Ishikawa (cell line): ENCODE data around the gene RBPMS2.

Experiments used
- EGR1 ChIP-seq: IDR thresholded peaks from 2 replicates; pipeline ENCODE4 v1.6.1; 2012
- EP300 ChIP-seq: IDR thresholded peaks from 2 replicates; pipeline ENCODE4 v1.6.1; 2012; ENCODE audit warnings: borderline replicate concordance
- NFIC ChIP-seq: IDR thresholded peaks from 2 replicates; pipeline ENCODE4 v1.6.1; 2012
- RAD21 ChIP-seq: IDR thresholded peaks from 2 replicates; pipeline ENCODE4 v1.6.1; 2012; ENCODE audit warnings: low read depth
- TAF1 ChIP-seq: IDR thresholded peaks from 2 replicates; pipeline ENCODE4 v1.6.1; 2012; ENCODE audit warnings: low read depth, mild to moderate bottlenecking
- TEAD4 ChIP-seq: IDR thresholded peaks from 2 replicates; pipeline ENCODE4 v1.6.1; 2012
- YY1 ChIP-seq: IDR thresholded peaks from 2 replicates; pipeline ENCODE4 v1.6.1; 2012; ENCODE audit warnings: low read depth
- ZBTB7A ChIP-seq: IDR thresholded peaks from 2 replicates; pipeline ENCODE4 v1.6.1; 2012; ENCODE audit warnings: low read depth
- TF ChIP-seq, protein P1 (sequence below): IDR thresholded peaks from 2 replicates; pipeline ENCODE4 v1.6.1; 2012

DNA sequence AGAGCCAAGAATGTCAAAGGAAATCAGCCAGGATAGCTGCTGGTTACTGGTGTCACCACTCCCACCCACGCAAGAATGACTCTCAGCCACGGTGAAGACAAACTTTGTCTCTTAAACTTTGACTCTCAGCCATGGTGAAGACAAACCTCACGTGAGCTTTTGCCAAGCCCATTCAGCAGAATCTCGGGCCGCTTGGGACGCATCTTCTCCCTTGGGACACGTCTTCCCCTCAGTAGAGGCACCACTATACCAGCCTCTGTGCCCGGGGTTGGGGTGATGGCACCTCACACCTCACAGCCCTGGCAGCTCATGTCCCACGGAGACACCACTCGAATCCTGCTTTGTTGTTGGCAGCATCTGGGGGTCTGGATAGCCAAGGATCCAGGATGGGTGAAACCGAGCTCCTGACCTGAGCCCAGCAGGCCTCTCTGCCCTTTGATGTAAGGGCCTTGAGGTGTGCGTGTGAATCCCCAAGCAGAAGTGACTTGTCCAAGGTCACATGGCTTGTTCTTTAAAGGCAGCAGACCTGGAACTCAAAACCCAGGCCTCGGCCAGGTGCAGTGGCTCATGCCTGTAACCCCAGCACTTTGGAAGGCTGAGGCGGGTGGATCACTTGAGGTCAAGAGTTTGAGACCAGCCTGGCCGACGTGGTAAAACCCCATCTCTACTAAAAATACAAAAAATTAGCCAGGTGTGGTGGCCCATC is 21.8 kb downstream of the RBPMS2 start:
- no peak for TF ChIP-seq YY1
- no peak for TF ChIP-seq TAF1
- no peak for TF ChIP-seq RAD21
- no peak for TF ChIP-seq EGR1
- TF ChIP-seq, protein P1, sequence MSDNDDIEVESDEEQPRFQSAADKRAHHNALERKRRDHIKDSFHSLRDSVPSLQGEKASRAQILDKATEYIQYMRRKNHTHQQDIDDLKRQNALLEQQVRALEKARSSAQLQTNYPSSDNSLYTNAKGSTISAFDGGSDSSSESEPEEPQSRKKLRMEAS: no peak
- no peak for TF ChIP-seq ZBTB7A
- TF ChIP-seq NFIC: no peak
- no peak for TF ChIP-seq TEAD4
- TF ChIP-seq EP300: no peak
